ENCODE results near the gene OBSCN. TPM values are rescaled to one million over a fixed set of nuclear protein-coding genes. Genes with fewer than 3 reads are reported as not detected.

The OBSCN gene
- total and polyA plus RNA-seq, 4 donors: 0.54 to 5.6 (median 2.7) TPM

DNA sequence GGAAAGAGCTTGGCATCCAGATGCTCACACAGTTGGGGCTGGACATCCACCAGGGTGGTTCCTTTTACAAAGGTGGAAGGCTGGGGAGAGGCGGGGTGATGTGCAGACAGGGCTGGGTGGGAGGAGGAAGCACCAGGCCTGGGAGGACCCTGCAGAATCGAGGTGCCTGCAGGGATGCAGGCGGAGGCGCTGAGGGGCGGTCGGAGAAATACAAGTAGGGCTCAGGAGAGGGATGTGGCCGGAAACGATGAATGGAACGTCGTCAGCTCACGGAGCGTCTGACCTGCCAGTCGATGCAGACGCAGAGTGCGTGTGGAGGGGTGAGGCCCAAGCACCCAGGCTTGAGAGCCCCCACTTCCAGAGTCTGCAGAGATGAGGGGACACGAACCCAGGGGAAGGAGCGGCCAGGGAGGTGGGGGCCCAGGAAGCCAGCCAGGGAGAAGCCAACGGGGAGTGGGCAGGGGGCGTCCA is 135.4 kb downstream of the OBSCN start (continued):
- TF ChIP-seq, protein P1, sequence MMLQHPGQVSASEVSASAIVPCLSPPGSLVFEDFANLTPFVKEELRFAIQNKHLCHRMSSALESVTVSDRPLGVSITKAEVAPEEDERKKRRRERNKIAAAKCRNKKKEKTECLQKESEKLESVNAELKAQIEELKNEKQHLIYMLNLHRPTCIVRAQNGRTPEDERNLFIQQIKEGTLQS (IDR thresholded peaks at IDR 0.05): no peak
- TF ChIP-seq, protein P2, sequence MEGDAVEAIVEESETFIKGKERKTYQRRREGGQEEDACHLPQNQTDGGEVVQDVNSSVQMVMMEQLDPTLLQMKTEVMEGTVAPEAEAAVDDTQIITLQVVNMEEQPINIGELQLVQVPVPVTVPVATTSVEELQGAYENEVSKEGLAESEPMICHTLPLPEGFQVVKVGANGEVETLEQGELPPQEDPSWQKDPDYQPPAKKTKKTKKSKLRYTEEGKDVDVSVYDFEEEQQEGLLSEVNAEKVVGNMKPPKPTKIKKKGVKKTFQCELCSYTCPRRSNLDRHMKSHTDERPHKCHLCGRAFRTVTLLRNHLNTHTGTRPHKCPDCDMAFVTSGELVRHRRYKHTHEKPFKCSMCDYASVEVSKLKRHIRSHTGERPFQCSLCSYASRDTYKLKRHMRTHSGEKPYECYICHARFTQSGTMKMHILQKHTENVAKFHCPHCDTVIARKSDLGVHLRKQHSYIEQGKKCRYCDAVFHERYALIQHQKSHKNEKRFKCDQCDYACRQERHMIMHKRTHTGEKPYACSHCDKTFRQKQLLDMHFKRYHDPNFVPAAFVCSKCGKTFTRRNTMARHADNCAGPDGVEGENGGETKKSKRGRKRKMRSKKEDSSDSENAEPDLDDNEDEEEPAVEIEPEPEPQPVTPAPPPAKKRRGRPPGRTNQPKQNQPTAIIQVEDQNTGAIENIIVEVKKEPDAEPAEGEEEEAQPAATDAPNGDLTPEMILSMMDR (IDR thresholded peaks at IDR 0.05; ENCODE audit: low read depth, low read length, missing input control): no peak
- TF ChIP-seq RXRA (IDR thresholded peaks at IDR 0.05) (no peak), FOXA2 (IDR thresholded peaks at IDR 0.05) (no peak), HNF4A (conservative IDR thresholded peaks at IDR 0.05) (no peak), RAD21 (IDR thresholded peaks at IDR 0.05) (no peak), HNF4G (IDR thresholded peaks at IDR 0.05) (no peak), FOXA1 (IDR thresholded peaks at IDR 0.05) (no peak), YY1 (IDR thresholded peaks at IDR 0.05) (no peak)

DNA sequence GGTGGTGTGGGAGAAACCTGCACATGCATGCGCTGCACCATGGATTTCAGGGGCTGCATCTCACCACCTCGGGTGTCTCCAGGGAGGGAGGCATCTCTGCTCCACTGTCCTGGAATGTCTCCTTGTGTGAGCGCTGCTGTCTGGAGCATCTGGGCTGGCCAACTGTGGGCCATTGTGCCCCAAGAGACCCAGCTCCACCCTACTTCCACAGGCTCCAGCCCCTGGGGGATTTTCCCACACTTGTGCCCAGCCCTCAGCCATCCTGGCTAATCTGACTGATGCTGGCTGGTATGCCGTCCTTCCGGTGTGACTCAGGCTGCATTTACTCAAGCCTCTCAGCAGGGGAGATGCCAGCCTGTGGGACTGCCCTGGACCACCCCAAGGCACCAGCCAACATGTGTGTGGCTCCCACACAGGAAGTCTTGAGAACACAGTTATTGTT is 136.8 kb downstream of the OBSCN start:
- Histone ChIP-seq H3K4me3 (ENCODE audit: low read depth in 1 of 3, low read length in 3 of 3) (no peak overlapping the region), H3K9me3 (ENCODE audit: control insufficient read depth in 4 of 4, low read length in 3 of 4) (peaks cover 4 to 10% (median 10%) of the 10 kb centered on the region in 4 donors), H3K4me1 (ENCODE audit: control insufficient read depth in 4 of 4, insufficient read depth in 4 of 4, low read length in 3 of 4) (no peaks in the 10 kb centered on the region), H3K36me3 (ENCODE audit: control insufficient read depth in 4 of 4, insufficient read depth in 3 of 4, low read depth in 1 of 4, low read length in 3 of 4) (no peaks in the 10 kb centered on the region), H3K27ac (ENCODE audit: low read depth in 1 of 2, low read length in 2 of 2) (no peak overlapping the region), H3K9ac (ENCODE audit: low read depth in 1 of 2, low read length in 2 of 2) (no peak overlapping the region), H3K27me3 (ENCODE audit: control insufficient read depth in 4 of 4, insufficient read depth in 4 of 4, low read length in 3 of 4) (no peaks in the 10 kb centered on the region)
- no peak for DNase-seq (ENCODE audit: low spot score)
- TF ChIP-seq GABPA (IDR thresholded peaks at IDR 0.05 in 1 of 2, conservative IDR thresholded peaks at IDR 0.05 in 1 of 2) (no peak), HNF4G (IDR thresholded peaks at IDR 0.05) (no peak), RAD21 (IDR thresholded peaks at IDR 0.05) (no peak), EGR1 (IDR thresholded peaks at IDR 0.05; ENCODE audit: low read depth in 2 of 2) (no peak), SP1 (IDR thresholded peaks at IDR 0.05) (no peak), HNF4A (conservative IDR thresholded peaks at IDR 0.05) (no peak)
- TF ChIP-seq, protein P1 (IDR thresholded peaks at IDR 0.05): no peak
- WGBS: 95% methylated on average over 5 of the region's 5 CpGs

DNA sequence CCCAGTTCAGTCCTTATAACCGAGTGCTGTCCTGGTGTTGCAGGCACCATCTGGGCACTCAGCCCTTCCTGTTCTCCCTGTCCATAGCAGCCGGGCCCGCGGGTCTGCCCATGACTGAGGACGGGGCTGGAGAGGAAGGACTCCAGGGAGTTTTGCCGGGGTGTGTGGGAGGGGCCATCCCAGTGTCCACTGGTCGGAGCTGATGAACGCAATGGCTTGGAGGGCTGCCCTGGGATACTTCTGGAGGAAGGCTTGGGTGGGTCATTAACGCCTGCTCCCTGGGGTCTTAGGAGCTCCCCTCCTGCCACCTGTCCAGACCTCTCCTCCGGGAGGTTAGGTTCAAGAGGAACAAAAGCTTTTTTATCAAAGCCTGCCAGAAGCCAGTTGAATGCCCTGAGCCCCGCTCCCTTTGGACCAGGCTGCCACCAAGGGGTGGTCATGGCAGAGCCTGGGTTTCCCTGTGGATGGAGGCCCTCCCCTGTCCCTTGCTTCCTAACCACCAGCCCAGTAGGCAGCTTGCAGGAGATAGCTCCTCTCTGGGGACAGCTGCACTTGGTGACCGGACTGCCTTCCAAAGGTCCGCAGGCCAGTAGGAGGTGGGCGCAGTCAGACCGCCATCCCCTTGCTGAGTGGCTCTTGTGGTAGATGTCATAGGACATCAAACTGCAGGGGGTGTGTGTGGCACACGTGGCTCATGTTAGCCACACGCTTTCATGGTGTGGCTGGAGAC is 137.5 kb downstream of the OBSCN start:
- DNase-seq (ENCODE audit: low spot score): no peak

More for the DNA sequence above, 137.5 kb downstream of the OBSCN start:
- TF ChIP-seq, protein P1 (IDR thresholded peaks at IDR 0.05): no peak
- TF ChIP-seq, protein P3, sequence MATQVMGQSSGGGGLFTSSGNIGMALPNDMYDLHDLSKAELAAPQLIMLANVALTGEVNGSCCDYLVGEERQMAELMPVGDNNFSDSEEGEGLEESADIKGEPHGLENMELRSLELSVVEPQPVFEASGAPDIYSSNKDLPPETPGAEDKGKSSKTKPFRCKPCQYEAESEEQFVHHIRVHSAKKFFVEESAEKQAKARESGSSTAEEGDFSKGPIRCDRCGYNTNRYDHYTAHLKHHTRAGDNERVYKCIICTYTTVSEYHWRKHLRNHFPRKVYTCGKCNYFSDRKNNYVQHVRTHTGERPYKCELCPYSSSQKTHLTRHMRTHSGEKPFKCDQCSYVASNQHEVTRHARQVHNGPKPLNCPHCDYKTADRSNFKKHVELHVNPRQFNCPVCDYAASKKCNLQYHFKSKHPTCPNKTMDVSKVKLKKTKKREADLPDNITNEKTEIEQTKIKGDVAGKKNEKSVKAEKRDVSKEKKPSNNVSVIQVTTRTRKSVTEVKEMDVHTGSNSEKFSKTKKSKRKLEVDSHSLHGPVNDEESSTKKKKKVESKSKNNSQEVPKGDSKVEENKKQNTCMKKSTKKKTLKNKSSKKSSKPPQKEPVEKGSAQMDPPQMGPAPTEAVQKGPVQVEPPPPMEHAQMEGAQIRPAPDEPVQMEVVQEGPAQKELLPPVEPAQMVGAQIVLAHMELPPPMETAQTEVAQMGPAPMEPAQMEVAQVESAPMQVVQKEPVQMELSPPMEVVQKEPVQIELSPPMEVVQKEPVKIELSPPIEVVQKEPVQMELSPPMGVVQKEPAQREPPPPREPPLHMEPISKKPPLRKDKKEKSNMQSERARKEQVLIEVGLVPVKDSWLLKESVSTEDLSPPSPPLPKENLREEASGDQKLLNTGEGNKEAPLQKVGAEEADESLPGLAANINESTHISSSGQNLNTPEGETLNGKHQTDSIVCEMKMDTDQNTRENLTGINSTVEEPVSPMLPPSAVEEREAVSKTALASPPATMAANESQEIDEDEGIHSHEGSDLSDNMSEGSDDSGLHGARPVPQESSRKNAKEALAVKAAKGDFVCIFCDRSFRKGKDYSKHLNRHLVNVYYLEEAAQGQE (IDR thresholded peaks at IDR 0.05): no peak
- TF ChIP-seq, protein P2 (IDR thresholded peaks at IDR 0.05; ENCODE audit: low read depth, low read length, missing input control): no peak
- TF ChIP-seq TAF1 (conservative IDR thresholded peaks at IDR 0.05): no peak
- no peak overlapping the region for H3K4me3 ChIP-seq (ENCODE audit: low read depth in 1 of 3, low read length in 3 of 3)
- no peak overlapping the region for H3K27ac ChIP-seq (ENCODE audit: low read depth in 1 of 2, low read length in 2 of 2)
- no peaks in the 10 kb centered on the region for H3K27me3 ChIP-seq (ENCODE audit: control insufficient read depth in 4 of 4, insufficient read depth in 4 of 4, low read length in 3 of 4)
- 94% methylated on average over 17 of the region's 17 CpGs for WGBS
- no peak overlapping the region for H3K9ac ChIP-seq (ENCODE audit: low read depth in 1 of 2, low read length in 2 of 2)
- no peaks in the 10 kb centered on the region for H3K4me1 ChIP-seq (ENCODE audit: control insufficient read depth in 4 of 4, insufficient read depth in 4 of 4, low read length in 3 of 4)
- no peaks in the 10 kb centered on the region for H3K36me3 ChIP-seq (ENCODE audit: control insufficient read depth in 4 of 4, insufficient read depth in 3 of 4, low read depth in 1 of 4, low read length in 3 of 4)
- peaks cover 4 to 10% (median 10%) of the 10 kb centered on the region in 4 donors for H3K9me3 ChIP-seq (ENCODE audit: control insufficient read depth in 4 of 4, low read length in 3 of 4)
